H1 (cell line): ENCODE results near the gene RPS6KA5.

Experiments
- SRF ChIP-seq: IDR thresholded peaks from 2 replicates; pipeline ENCODE4 v1.6.1; 2011; ENCODE audit warnings: mild to moderate bottlenecking, low read depth, low read length, moderate library complexity
- TAF1 ChIP-seq: IDR thresholded peaks from 2 replicates; pipeline ENCODE4 v1.6.1; 2011; ENCODE audit warnings: mild to moderate bottlenecking, low read depth, low read length

DNA sequence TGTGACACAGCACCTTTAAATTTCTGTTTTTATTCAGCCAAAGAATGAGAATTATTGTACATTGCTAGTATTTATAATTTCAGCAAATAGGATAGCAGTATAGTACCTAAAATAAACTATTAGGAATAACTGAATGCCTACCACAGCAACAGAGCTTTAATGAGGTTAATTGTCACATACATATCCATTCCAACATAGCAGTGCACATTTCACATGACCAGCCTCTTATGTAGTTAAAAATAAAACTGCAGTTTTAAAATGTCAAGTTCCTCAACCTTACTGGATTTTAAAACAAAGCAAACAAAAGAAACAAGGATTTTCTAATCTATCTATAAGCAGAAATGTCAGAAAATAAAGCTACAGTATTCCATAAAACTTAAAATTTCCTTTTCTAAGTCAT is 193.6 kb downstream of the RPS6KA5 start:
- TF ChIP-seq TAF1, result no peak
- TF ChIP-seq SRF, result no peak
